ENCODE data around the gene LRRC25.
"Not testable (repeated sequence)": the region's sequence is repeated elsewhere in the genome, so short reads cannot be mapped to it uniquely, and the experiment has no call there.

The LRRC25 gene

DNA sequence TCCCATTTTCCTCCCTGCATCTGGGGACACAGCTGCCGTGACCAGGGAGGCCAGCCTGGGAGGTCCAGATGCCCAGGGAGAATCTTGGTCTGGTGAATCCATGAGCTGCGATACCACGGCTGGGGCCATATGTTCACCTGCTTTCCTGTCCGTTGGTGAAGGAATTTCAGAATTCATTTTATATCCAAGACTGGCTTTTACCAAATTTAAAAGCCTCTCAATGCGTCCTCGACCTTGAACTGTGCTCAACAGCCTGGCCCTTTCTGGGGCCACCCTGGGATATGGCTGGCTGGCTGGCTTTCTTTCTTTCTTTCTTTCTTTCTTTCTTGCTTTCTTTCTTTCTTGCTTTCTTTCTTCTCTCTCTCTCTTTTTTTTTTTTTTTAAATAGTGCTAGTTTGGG lies 33.6 kb downstream of the LRRC25 start:
- DNase-seq (ENCODE audit: low read depth), result no peak
- H3K4me3 ChIP-seq (ENCODE audit: control insufficient read depth, low read depth, low read length), result no peak overlapping the region
- TF ChIP-seq, protein P1, sequence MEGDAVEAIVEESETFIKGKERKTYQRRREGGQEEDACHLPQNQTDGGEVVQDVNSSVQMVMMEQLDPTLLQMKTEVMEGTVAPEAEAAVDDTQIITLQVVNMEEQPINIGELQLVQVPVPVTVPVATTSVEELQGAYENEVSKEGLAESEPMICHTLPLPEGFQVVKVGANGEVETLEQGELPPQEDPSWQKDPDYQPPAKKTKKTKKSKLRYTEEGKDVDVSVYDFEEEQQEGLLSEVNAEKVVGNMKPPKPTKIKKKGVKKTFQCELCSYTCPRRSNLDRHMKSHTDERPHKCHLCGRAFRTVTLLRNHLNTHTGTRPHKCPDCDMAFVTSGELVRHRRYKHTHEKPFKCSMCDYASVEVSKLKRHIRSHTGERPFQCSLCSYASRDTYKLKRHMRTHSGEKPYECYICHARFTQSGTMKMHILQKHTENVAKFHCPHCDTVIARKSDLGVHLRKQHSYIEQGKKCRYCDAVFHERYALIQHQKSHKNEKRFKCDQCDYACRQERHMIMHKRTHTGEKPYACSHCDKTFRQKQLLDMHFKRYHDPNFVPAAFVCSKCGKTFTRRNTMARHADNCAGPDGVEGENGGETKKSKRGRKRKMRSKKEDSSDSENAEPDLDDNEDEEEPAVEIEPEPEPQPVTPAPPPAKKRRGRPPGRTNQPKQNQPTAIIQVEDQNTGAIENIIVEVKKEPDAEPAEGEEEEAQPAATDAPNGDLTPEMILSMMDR (conservative IDR thresholded peaks at IDR 0.05; ENCODE audit: control insufficient read depth, insufficient read depth, low read depth, low read length), result no peak

DNA sequence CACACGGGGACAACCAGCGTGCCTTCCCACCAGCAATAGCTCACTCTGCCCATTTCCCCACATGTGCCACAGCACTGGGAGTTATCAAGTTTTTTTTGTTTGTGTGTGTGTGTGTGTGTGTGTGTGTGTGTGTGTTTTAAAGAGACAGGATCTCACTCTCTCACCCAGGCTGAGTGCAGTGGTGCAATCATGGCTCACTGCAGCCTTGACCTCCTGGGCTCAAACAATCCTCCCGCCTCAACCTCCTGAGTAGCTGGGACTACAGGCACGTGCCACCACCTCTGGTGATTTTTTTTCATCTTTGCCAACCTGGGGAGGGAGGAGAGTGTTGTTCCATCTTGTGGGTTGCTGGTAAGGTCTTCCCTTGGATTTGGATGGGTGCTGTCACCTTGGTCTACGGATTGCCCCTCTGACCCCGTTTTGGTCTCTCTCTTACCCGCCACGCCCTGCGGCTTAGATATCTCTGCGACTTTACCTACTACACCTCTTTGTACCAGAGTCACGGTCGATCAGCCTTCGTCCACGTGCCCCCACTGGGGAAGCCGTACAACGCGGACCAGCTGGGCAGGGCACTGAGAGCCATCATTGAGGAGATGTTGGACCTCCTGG lies 34.4 kb downstream of the LRRC25 start:
- no peak for DNase-seq (ENCODE audit: low read depth)
- no peak overlapping the region for H3K4me3 ChIP-seq (ENCODE audit: control insufficient read depth, low read depth, low read length)
- TF ChIP-seq, protein P1 (conservative IDR thresholded peaks at IDR 0.05; ENCODE audit: control insufficient read depth, insufficient read depth, low read depth, low read length), result no peak

DNA sequence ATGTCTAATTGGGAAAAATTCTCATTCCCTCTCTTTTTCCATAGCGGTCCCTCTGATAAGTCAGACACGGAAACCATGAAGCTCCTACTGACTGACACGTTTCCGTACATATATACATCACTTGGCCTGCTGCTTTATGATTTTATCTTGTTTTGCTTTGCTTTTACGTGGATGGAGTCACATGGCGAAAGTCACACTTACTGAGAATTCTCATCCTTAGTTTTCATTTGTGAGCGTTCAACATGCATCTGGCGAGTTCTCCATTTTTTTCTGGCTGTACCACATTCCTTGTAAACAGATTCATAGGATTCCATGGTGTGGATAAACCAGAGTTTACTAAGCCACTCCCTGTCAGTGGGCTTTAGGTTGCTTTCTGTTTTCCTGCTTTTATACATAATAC lies 35.8 kb downstream of the LRRC25 start:
- TF ChIP-seq, protein P1 (conservative IDR thresholded peaks at IDR 0.05; ENCODE audit: control insufficient read depth, insufficient read depth, low read depth, low read length), result no peak
- H3K4me3 ChIP-seq (ENCODE audit: control insufficient read depth, low read depth, low read length), result no peak overlapping the region
- DNase-seq (ENCODE audit: low read depth), result no peak

DNA sequence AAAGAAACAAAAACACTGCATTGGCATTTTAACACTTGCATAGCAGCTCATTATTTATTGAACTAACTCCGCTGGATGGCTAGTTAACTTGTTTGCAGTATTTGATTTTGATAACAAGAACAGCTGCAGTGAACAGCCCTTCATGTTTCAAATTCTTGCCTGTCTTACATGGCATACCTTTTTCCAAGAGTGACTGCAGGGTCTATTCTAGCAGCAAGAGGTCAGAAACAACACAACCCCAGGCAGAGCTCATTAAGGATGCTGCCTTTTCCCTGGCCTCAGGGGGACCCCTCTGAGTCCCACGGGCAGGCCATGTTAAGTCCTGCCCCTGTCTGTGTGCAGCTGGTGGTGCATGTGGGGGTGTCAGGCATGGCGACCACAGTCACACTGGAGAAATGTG lies 40.4 kb downstream of the LRRC25 start:
- DNase-seq (ENCODE audit: low read depth), result no peak
- H3K4me3 ChIP-seq (ENCODE audit: control insufficient read depth, low read depth, low read length), result no peak overlapping the region
- TF ChIP-seq, protein P1 (conservative IDR thresholded peaks at IDR 0.05; ENCODE audit: control insufficient read depth, insufficient read depth, low read depth, low read length), result no peak

GRCh38 chr19:18354743-18355142 lies 42.7 kb downstream of the LRRC25 start:
- not testable (repeated sequence) for H3K4me3 ChIP-seq (ENCODE audit: control insufficient read depth, low read depth, low read length); DNase-seq (ENCODE audit: low read depth)

- DNase-seq (ENCODE audit: low read depth), result no peak
- no peak overlapping the region for H3K4me3 ChIP-seq (ENCODE audit: control insufficient read depth, low read depth, low read length)
- TF ChIP-seq, protein P1 (conservative IDR thresholded peaks at IDR 0.05; ENCODE audit: control insufficient read depth, insufficient read depth, low read depth, low read length), result no peak
Measured at GRCh38 chr19:18353378-18354005, 43.9 kb downstream of the LRRC25 start.

GRCh38 chr19:18351544-18351943 lies 45.9 kb downstream of the LRRC25 start:
- no peak overlapping the region for H3K4me3 ChIP-seq (ENCODE audit: control insufficient read depth, low read depth, low read length)
- DNase-seq (ENCODE audit: low read depth), result no peak
- TF ChIP-seq, protein P1 (conservative IDR thresholded peaks at IDR 0.05; ENCODE audit: control insufficient read depth, insufficient read depth, low read depth, low read length), result no peak

All from fibroblast of mammary gland (primary cell).